Fibroblast of upper back skin (primary cell): ENCODE results near the gene CCDC102B.

Experiments used
- DNase-seq: peaks from one replicate; pipeline ENCODE4 v3.0.0-alpha.2; 2013

The CCDC102B gene

GRCh38 chr18:69102959-69103358, 305.1 kb downstream of the CCDC102B start:
- peak; percentile 5 for DNase-seq
